Neural progenitor cell (in vitro differentiated cells): ENCODE results near the gene DRAXIN.

Experiments used
- CTCF ChIP-seq: fragments of 200-600 bp; sonication (generic); IDR thresholded peaks from 2 replicates; pipeline ENCODE4 v1.5.1; 2017; ENCODE audit warnings: antibody characterized with exemption, mild to moderate bottlenecking
- EZH2 ChIP-seq: fragments of 200-600 bp; sonication (generic); IDR thresholded peaks from 2 replicates; pipeline ENCODE4 v1.6.1; 2017; ENCODE audit warnings: antibody characterized with exemption, mild to moderate bottlenecking, moderate library complexity

DNA sequence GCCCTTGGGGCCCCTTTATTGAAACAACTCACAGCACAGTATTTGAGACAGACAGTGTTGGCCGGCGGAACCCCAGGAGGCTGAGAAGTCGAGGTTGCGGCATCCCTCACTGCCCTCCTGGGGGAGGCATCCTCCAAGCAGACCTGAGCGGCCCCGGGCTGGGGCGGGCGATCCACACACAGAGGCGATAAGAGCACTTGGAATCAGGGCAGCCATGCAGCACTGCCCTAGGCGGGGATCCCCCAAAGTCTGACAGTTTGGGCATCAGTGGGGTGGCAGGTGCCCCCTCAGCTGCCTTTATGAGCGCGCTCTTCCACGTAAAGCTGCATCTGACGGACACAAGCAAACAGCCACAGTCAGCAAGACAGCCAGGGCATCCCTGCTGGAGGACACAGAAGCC is 17.0 kb upstream of the DRAXIN start:
- TF ChIP-seq EZH2 (no peak), CTCF (no peak)
